K562 (cell line): Measurements from ENCODE around the gene CDIPT. TPM values are rescaled to one million over a fixed set of nuclear protein-coding genes. Genes with fewer than 3 reads are reported as not detected.
A peak's percentile ranks its signal among the peaks of the same experiment; 100 is the strongest.

Experiments
- ARID2 ChIP-seq: fragments of 450-650 bp; IDR thresholded peaks from 2 replicates; pipeline ENCODE4 v1.6.1; 2017; ENCODE audit warnings: antibody characterized with exemption, mild to moderate bottlenecking
- DDX20 ChIP-seq: fragments of 450-650 bp; IDR thresholded peaks from 2 replicates; pipeline ENCODE4 v1.6.1; 2016; ENCODE audit warnings: missing genetic modification characterization, low read depth, mild to moderate bottlenecking, missing compliant biosample characterization, moderate library complexity
- EGR1 ChIP-seq: fragments of 450-650 bp; conservative IDR thresholded peaks from 2 replicates; pipeline ENCODE4 v1.6.1; 2017; ENCODE audit warnings: mild to moderate bottlenecking
- EHMT2 ChIP-seq: fragments of 450-650 bp; IDR thresholded peaks from 2 replicates; pipeline ENCODE4 v1.6.1; 2018; ENCODE audit warnings: antibody characterized with exemption
- ESRRA ChIP-seq: fragments of 450-650 bp; IDR thresholded peaks from 2 replicates; pipeline ENCODE4 v1.6.1; 2014; ENCODE audit warnings: low read depth, mild to moderate bottlenecking, moderate library complexity, borderline replicate concordance
- ETV6 ChIP-seq, 3 experiments: fragments of 150-350 bp in 1 of 3; sonication (generic) in 1 of 3; formaldehyde crosslinking in 1 of 3; IDR thresholded peaks; 2 replicates each; pipeline versions ENCODE4 v1.6.1 to v1.8.0; 2014 to 2022; ENCODE audit warnings: borderline replicate concordance in 2 of 3, low read depth in 2 of 3, antibody characterized with exemption in 1 of 3, low read length in 1 of 3, mild to moderate bottlenecking in 1 of 3, missing genetic modification reagents in 1 of 3
- HNRNPL ChIP-seq: fragments of 200-400 bp; formaldehyde crosslinking; IDR thresholded peaks from 2 replicates; pipeline ENCODE4 v1.6.1; 2017; ENCODE audit warnings: low read depth, mild to moderate bottlenecking, low read length
- MCM5 ChIP-seq: fragments of 450-650 bp; IDR thresholded peaks from 2 replicates; pipeline ENCODE4 v1.6.1; 2016; ENCODE audit warnings: low read depth
- NR1H2 ChIP-seq: sonication (generic); formaldehyde crosslinking; IDR thresholded peaks from 2 replicates; pipeline ENCODE4 v1.4.0; 2020; ENCODE audit warnings: mild to moderate bottlenecking, missing genetic modification reagents
- POLR2A ChIP-seq: fragments of 450-650 bp; conservative IDR thresholded peaks from 2 replicates; pipeline ENCODE4 v1.6.1; 2016
- PPARD ChIP-seq: fragments of 250-450 bp; sonication (Bioruptor Pico); IDR thresholded peaks from 2 replicates; pipeline ENCODE4 v1.8.0; 2022; ENCODE audit warnings: inconsistent platforms, mild to moderate bottlenecking, moderate library complexity
- SIN3A ChIP-seq, 2 experiments: fragments of 150-350 bp in 1 of 2; IDR thresholded peaks; 2 replicates each; pipeline ENCODE4 v1.6.1; 2011 to 2016; ENCODE audit warnings: borderline replicate concordance in 2 of 2, low read depth in 2 of 2, low read length in 2 of 2, mild to moderate bottlenecking in 2 of 2, moderate library complexity in 2 of 2; ENCODE audit not compliant: control insufficient read depth in 1 of 2
- SMARCA4 ChIP-seq: fragments of 450-650 bp; IDR thresholded peaks from 2 replicates; pipeline ENCODE4 v1.6.1; 2016
- SMARCB1 ChIP-seq: IDR thresholded peaks from 2 replicates; pipeline ENCODE4 v1.6.1; 2011; ENCODE audit warnings: improper control_type of control experiment, low read depth; ENCODE audit not compliant: insufficient read length
- SREBF2 ChIP-seq: sonication (generic); formaldehyde crosslinking; IDR thresholded peaks from 2 replicates; pipeline ENCODE4 v1.4.0; 2020; ENCODE audit warnings: mild to moderate bottlenecking, missing genetic modification reagents
- SRSF1 ChIP-seq: fragments of 200-400 bp; formaldehyde crosslinking; IDR thresholded peaks from 2 replicates; pipeline ENCODE4 v1.6.1; 2017; ENCODE audit warnings: mild to moderate bottlenecking, low read depth, low read length, moderate library complexity
- ZNF124 ChIP-seq: sonication (generic); formaldehyde crosslinking; IDR thresholded peaks from 2 replicates; pipeline ENCODE4 v1.8.1; 2022; ENCODE audit warnings: missing genetic modification reagents
- ZNF165 ChIP-seq: fragments of 250-450 bp; sonication (Bioruptor Pico); IDR thresholded peaks from 2 replicates; pipeline ENCODE4 v1.4.0; 2020; ENCODE audit warnings: borderline replicate concordance
- ZNF197 ChIP-seq: fragments of 200-800 bp; sonication (Bioruptor generic); IDR thresholded peaks from 2 replicates; pipeline ENCODE4 v1.6.1; 2016; ENCODE audit warnings: low read depth, missing genetic modification characterization, missing compliant biosample characterization
- polyA plus RNA-seq, 8 experiments: library from polyadenylated mRNA; depleted of rRNA in 4 of 8; stranded (reverse) in 5 of 8; unstranded in 3 of 8; fragments of >200 nt; fragmentation: Nextera tagmentation in 2 of 8; fragmentation: Illumina TruSeq in 1 of 8; extraction: Ambion mirVana in 2 of 8; extraction: Trizol in 1 of 8; gene quantifications; 2 replicates each; pipeline versions ENCODE4 v1.2.1 to v1.2.3, GENCODE V29; 2011 to 2014; ENCODE audit warnings: inconsistent platforms in 1 of 8, missing spikeins in 1 of 8
- total RNA-seq, 7 experiments: library from RNA; depleted of rRNA in 6 of 7; stranded (reverse); fragments of >200 nt in 6 of 7; fragmentation: Illumina TruSeq in 2 of 7; extraction: Trizol in 2 of 7; gene quantifications; 2 replicates each; pipeline versions ENCODE4 v1.2.1 to v1.2.3, GENCODE V29; 2011 to 2021; ENCODE audit warnings: low replicate concordance in 1 of 7
- TF ChIP-seq, protein P1 (sequence below): fragments of 450-650 bp; formaldehyde crosslinking; IDR thresholded peaks from 2 replicates; pipeline ENCODE4 v1.4.0; 2020; ENCODE audit warnings: mild to moderate bottlenecking, moderate library complexity
- TF ChIP-seq, protein P2 (sequence below): fragments of 450-650 bp; IDR thresholded peaks from 2 replicates; pipeline ENCODE4 v1.6.1; 2016; ENCODE audit warnings: missing biosample characterization, missing genetic modification characterization
- TF ChIP-seq, protein P3 (sequence below): sonication (generic); formaldehyde crosslinking; IDR thresholded peaks from 2 replicates; pipeline ENCODE4 v1.8.1; 2023; ENCODE audit warnings: mild to moderate bottlenecking, missing genetic modification reagents
- TF ChIP-seq, protein P4 (sequence below): fragments of 250-450 bp; sonication (Bioruptor Pico); IDR thresholded peaks from 2 replicates; pipeline ENCODE4 v1.9.0; 2021; ENCODE audit warnings: mild to moderate bottlenecking, inconsistent platforms

CDIPT gene
- total and polyA plus RNA-seq, 9 of the 15 experiments (the other 6 are each of a cell fraction or from before 2014, with no cell fraction given), result 1.3 to 37.0 (median 23.0) TPM

DNA sequence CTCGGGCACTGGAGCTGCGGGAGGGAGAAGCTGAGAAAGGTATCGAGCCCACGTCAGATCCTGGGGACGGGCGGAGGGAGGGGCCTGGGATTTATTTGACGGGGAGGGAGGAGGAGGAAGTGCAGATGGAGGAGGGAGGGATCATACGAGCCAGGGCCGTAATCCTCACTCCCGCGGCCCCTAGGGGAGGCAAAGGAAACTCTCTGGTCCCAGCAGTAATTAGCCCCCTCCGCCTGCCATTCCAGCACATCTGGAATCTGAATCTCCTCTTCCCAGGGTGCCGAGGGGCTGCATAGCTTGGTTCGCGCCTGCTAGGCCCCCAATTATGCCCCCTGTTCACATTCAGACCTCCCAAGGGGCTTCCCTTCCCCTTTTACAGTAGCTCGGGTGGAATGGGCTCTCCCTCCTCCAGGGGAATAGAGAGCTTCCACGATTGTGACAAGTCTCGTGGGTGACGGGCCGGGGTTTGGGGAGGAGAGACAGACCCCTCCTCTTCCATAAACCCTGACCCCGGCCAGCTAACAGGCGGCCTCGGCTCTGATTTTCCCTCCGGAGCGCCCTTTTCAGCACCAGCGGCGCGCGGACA is 36.6 kb upstream of the CDIPT start, which contains the start of gene SEZ6L2 (continued):
- TF ChIP-seq SMARCB1, result no peak
- TF ChIP-seq ZNF124 (CRISPR knock-in tag), result no peak
- no peak for TF ChIP-seq PPARD (CRISPR knock-in tag)
- no peak for TF ChIP-seq SMARCA4
- no peak for TF ChIP-seq ZNF197 (CRISPR knock-in tag)
- no peak for TF ChIP-seq SREBF2 (CRISPR knock-in tag)
- TF ChIP-seq EGR1, result no peak
- TF ChIP-seq, protein P1, sequence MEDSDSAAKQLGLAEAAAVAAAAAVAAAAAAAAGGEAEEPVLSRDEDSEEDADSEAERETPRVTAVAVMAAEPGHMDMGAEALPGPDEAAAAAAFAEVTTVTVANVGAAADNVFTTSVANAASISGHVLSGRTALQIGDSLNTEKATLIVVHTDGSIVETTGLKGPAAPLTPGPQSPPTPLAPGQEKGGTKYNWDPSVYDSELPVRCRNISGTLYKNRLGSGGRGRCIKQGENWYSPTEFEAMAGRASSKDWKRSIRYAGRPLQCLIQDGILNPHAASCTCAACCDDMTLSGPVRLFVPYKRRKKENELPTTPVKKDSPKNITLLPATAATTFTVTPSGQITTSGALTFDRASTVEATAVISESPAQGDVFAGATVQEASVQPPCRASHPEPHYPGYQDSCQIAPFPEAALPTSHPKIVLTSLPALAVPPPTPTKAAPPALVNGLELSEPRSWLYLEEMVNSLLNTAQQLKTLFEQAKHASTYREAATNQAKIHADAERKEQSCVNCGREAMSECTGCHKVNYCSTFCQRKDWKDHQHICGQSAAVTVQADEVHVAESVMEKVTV (CRISPR knock-in tag), result no peak
- no peak for TF ChIP-seq HNRNPL
- no peak for TF ChIP-seq NR1H2 (CRISPR knock-in tag)
- TF ChIP-seq ETV6 (IDR thresholded peaks at IDR 0.05; ENCODE audit: borderline replicate concordance in 1 of 2, low read depth in 2 of 2, low read length in 1 of 2), result no peak
- no peak for TF ChIP-seq ETV6 (CRISPR knock-in tag; IDR thresholded peaks at IDR 0.05; ENCODE audit: borderline replicate concordance)
- TF ChIP-seq, protein P2, sequence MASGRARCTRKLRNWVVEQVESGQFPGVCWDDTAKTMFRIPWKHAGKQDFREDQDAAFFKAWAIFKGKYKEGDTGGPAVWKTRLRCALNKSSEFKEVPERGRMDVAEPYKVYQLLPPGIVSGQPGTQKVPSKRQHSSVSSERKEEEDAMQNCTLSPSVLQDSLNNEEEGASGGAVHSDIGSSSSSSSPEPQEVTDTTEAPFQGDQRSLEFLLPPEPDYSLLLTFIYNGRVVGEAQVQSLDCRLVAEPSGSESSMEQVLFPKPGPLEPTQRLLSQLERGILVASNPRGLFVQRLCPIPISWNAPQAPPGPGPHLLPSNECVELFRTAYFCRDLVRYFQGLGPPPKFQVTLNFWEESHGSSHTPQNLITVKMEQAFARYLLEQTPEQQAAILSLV, result no peak
- TF ChIP-seq SRSF1, result no peak
- TF ChIP-seq SIN3A (IDR thresholded peaks at IDR 0.05; ENCODE audit: borderline replicate concordance in 2 of 2, control insufficient read depth in 1 of 2, low read depth in 2 of 2, low read length in 2 of 2), result peak; percentile 86 to 98; a peak in 2 of 4 replicates
- TF ChIP-seq MCM5, result no peak
- TF ChIP-seq ESRRA, result no peak
- peak; percentile 94 for TF ChIP-seq EHMT2
- TF ChIP-seq ZNF165 (CRISPR knock-in tag), result no peak
- TF ChIP-seq DDX20, result no peak
- TF ChIP-seq POLR2A, result no peak
- TF ChIP-seq, protein P3, sequence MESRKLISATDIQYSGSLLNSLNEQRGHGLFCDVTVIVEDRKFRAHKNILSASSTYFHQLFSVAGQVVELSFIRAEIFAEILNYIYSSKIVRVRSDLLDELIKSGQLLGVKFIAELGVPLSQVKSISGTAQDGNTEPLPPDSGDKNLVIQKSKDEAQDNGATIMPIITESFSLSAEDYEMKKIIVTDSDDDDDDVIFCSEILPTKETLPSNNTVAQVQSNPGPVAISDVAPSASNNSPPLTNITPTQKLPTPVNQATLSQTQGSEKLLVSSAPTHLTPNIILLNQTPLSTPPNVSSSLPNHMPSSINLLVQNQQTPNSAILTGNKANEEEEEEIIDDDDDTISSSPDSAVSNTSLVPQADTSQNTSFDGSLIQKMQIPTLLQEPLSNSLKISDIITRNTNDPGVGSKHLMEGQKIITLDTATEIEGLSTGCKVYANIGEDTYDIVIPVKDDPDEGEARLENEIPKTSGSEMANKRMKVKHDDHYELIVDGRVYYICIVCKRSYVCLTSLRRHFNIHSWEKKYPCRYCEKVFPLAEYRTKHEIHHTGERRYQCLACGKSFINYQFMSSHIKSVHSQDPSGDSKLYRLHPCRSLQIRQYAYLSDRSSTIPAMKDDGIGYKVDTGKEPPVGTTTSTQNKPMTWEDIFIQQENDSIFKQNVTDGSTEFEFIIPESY, result no peak
- TF ChIP-seq, protein P4, sequence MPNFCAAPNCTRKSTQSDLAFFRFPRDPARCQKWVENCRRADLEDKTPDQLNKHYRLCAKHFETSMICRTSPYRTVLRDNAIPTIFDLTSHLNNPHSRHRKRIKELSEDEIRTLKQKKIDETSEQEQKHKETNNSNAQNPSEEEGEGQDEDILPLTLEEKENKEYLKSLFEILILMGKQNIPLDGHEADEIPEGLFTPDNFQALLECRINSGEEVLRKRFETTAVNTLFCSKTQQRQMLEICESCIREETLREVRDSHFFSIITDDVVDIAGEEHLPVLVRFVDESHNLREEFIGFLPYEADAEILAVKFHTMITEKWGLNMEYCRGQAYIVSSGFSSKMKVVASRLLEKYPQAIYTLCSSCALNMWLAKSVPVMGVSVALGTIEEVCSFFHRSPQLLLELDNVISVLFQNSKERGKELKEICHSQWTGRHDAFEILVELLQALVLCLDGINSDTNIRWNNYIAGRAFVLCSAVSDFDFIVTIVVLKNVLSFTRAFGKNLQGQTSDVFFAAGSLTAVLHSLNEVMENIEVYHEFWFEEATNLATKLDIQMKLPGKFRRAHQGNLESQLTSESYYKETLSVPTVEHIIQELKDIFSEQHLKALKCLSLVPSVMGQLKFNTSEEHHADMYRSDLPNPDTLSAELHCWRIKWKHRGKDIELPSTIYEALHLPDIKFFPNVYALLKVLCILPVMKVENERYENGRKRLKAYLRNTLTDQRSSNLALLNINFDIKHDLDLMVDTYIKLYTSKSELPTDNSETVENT, result no peak
- TF ChIP-seq ARID2, result no peak
